Measurements from ENCODE around the gene SLC6A13. TPM values are rescaled to one million over a fixed set of nuclear protein-coding genes. Genes with fewer than 3 reads are reported as not detected.

Gene SLC6A13
- total and polyA plus RNA-seq, 2 experiments from 2014 or later: not detected

GRCh38 chr12:247271-247670 is 15.4 kb downstream of the SLC6A13 start:
- Histone ChIP-seq H3K79me2 (ENCODE audit: insufficient read depth) (no peaks in the 10 kb centered on the region), H3K9me2 (ENCODE audit: insufficient read depth) (no peaks in the 10 kb centered on the region), H3K27me3 (replicated peaks; ENCODE audit: insufficient read depth) (peaks cover 5% of the 10 kb centered on the region; the same call in 1 of the 2 replicates), H3K4me2 (ENCODE audit: unreplicated experiment) (no peak overlapping the region), H3K9me3 (ENCODE audit: low read depth) (no peaks in the 10 kb centered on the region), H3F3A (ENCODE audit: insufficient read depth) (no peaks in the 10 kb centered on the region), H2AFZ (no peak overlapping the region), H3K36me3 (ENCODE audit: low read depth) (no peaks in the 10 kb centered on the region), H3K4me1 (ENCODE audit: insufficient read depth) (no peaks in the 10 kb centered on the region), H3K9ac (no peak overlapping the region), H3K4me3 (no peak overlapping the region), H3K27ac (no peak overlapping the region), H4K20me1 (ENCODE audit: insufficient read depth) (no peaks in the 10 kb centered on the region)
- in situ Hi-C loops (cut with MboI): no loop called here
- WGBS, 2 experiments (ENCODE audit: low coverage in 1 of 2, low lambda C conversion rate in 2 of 2, missing lambda C conversion rate in 2 of 2): 56 to 61% methylated on average over 3 of the region's 3 CpGs
- DNase-seq: no peak
- TF ChIP-seq EZH2phosphoT487 (IDR thresholded peaks at IDR 0.05; ENCODE audit: insufficient read depth, low read depth): no peak
- TF ChIP-seq EZH2 (IDR thresholded peaks at IDR 0.05; ENCODE audit: insufficient read depth, poor library complexity, severe bottlenecking): no peak

DNA sequence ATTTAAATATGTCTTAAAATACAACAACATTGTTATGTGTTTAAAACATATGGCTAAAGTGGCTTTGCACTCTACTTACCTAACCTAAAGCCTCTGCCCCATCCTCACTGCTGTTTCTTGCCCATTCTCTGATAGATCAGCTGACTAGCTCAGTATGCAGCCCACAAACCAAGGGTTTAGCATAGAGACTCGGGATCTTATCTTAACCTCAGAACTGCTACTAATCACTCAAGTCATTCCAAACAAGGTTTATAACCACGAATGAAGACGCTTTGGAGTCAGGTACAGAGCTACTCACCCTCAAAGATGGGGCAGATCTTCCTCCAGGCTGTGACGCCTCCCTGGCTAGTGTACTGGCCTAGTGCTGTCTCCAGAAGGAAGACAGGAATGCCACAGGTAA is 19.3 kb downstream of the SLC6A13 start:
- Histone ChIP-seq H3K27ac (no peak overlapping the region), H2AFZ (no peak overlapping the region), H3K27me3 (replicated peaks; ENCODE audit: insufficient read depth) (peaks cover 4% of the 10 kb centered on the region; the same call in 1 of the 2 replicates), H3K4me2 (ENCODE audit: unreplicated experiment) (no peak overlapping the region), H3K4me3 (no peak overlapping the region), H3K9me2 (ENCODE audit: insufficient read depth) (no peaks in the 10 kb centered on the region), H4K20me1 (ENCODE audit: insufficient read depth) (no peaks in the 10 kb centered on the region), H3K79me2 (ENCODE audit: insufficient read depth) (no peaks in the 10 kb centered on the region), H3K9ac (no peak overlapping the region), H3K9me3 (ENCODE audit: low read depth) (no peaks in the 10 kb centered on the region), H3K4me1 (ENCODE audit: insufficient read depth) (no peaks in the 10 kb centered on the region), H3K36me3 (ENCODE audit: low read depth) (no peaks in the 10 kb centered on the region), H3F3A (ENCODE audit: insufficient read depth) (no peaks in the 10 kb centered on the region)
- DNase-seq: no peak
- in situ Hi-C loops (cut with MboI): no loop called here
- TF ChIP-seq EZH2phosphoT487 (IDR thresholded peaks at IDR 0.05; ENCODE audit: insufficient read depth, low read depth) (no peak), EZH2 (IDR thresholded peaks at IDR 0.05; ENCODE audit: insufficient read depth, poor library complexity, severe bottlenecking) (no peak)
- 40 to 41% methylated on average over 4 of the region's 4 CpGs for WGBS, 2 experiments (ENCODE audit: low coverage in 1 of 2, low lambda C conversion rate in 2 of 2, missing lambda C conversion rate in 2 of 2)

DNA sequence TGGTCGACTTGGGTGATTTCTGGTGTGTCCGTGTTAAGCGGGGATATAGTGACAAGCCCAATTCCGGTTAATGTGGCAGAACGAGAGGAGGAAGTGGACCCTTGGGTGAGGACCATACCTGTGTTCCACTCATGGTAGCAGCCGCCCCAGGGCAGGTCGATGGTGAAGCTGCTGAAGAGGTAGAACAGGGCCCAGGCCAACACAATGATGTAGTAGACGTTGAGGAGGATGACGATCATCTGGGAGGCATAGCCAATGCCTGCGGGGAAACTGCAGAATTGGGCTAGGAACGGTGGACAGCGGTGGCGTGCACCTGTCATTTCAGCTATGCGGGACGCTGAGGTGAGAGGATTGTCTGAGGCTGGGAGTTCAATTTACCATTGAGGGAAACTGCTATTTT is 20.1 kb downstream of the SLC6A13 start:
- H3K4me2 ChIP-seq (ENCODE audit: unreplicated experiment): no peak overlapping the region
- in situ Hi-C loops (cut with MboI): no loop called here

GRCh38 chr12:241266-241665 is 21.4 kb downstream of the SLC6A13 start:
- H3K9ac ChIP-seq: no peak overlapping the region
- peaks cover 4% of the 10 kb centered on the region; the same call in 1 of the 2 replicates for H3K27me3 ChIP-seq (replicated peaks; ENCODE audit: insufficient read depth)
- H3K9me2 ChIP-seq (ENCODE audit: insufficient read depth): no peaks in the 10 kb centered on the region
- H3K79me2 ChIP-seq (ENCODE audit: insufficient read depth): no peaks in the 10 kb centered on the region
- DNase-seq: no peak
- no peaks in the 10 kb centered on the region for H3F3A ChIP-seq (ENCODE audit: insufficient read depth)
- H3K27ac ChIP-seq: no peak overlapping the region
- no peaks in the 10 kb centered on the region for H3K9me3 ChIP-seq (ENCODE audit: low read depth)
- H3K36me3 ChIP-seq (ENCODE audit: low read depth): no peaks in the 10 kb centered on the region
- H4K20me1 ChIP-seq (ENCODE audit: insufficient read depth): no peaks in the 10 kb centered on the region
- no peak overlapping the region for H3K4me2 ChIP-seq (ENCODE audit: unreplicated experiment)
- H2AFZ ChIP-seq: no peak overlapping the region
- H3K4me3 ChIP-seq: no peak overlapping the region
- no peaks in the 10 kb centered on the region for H3K4me1 ChIP-seq (ENCODE audit: insufficient read depth)
- in situ Hi-C loops (cut with MboI): no loop called here
- WGBS, 2 experiments (ENCODE audit: low coverage in 1 of 2, low lambda C conversion rate in 2 of 2, missing lambda C conversion rate in 2 of 2): 64 to 69% methylated on average over 9 of the region's 9 CpGs
- no peak for TF ChIP-seq EZH2phosphoT487 (IDR thresholded peaks at IDR 0.05; ENCODE audit: insufficient read depth, low read depth)
- no peak for TF ChIP-seq EZH2 (IDR thresholded peaks at IDR 0.05; ENCODE audit: insufficient read depth, poor library complexity, severe bottlenecking)

More for the DNA sequence above, 20.1 kb downstream of the SLC6A13 start:
- Histone ChIP-seq H3K79me2 (ENCODE audit: insufficient read depth) (no peaks in the 10 kb centered on the region), H3K4me1 (ENCODE audit: insufficient read depth) (no peaks in the 10 kb centered on the region), H2AFZ (no peak overlapping the region), H3K4me3 (no peak overlapping the region), H4K20me1 (ENCODE audit: insufficient read depth) (no peaks in the 10 kb centered on the region), H3K9me3 (ENCODE audit: low read depth) (no peaks in the 10 kb centered on the region), H3K27ac (no peak overlapping the region), H3K27me3 (replicated peaks; ENCODE audit: insufficient read depth) (peaks cover 4% of the 10 kb centered on the region; the same call in 1 of the 2 replicates), H3K36me3 (ENCODE audit: low read depth) (no peaks in the 10 kb centered on the region), H3K9me2 (ENCODE audit: insufficient read depth) (no peaks in the 10 kb centered on the region), H3F3A (ENCODE audit: insufficient read depth) (no peaks in the 10 kb centered on the region), H3K9ac (no peak overlapping the region)
- 72 to 73% methylated on average over 15 of the region's 15 CpGs for WGBS, 2 experiments (ENCODE audit: low coverage in 1 of 2, low lambda C conversion rate in 2 of 2, missing lambda C conversion rate in 2 of 2)
- no peak for TF ChIP-seq EZH2 (IDR thresholded peaks at IDR 0.05; ENCODE audit: insufficient read depth, poor library complexity, severe bottlenecking)
- no peak for TF ChIP-seq EZH2phosphoT487 (IDR thresholded peaks at IDR 0.05; ENCODE audit: insufficient read depth, low read depth)
- no peak for DNase-seq

- Histone ChIP-seq H3K4me3 (no peak overlapping the region), H3K9me2 (ENCODE audit: insufficient read depth) (no peaks in the 10 kb centered on the region), H3K36me3 (ENCODE audit: low read depth) (no peaks in the 10 kb centered on the region), H3K4me1 (ENCODE audit: insufficient read depth) (no peaks in the 10 kb centered on the region), H4K20me1 (ENCODE audit: insufficient read depth) (no peaks in the 10 kb centered on the region), H3F3A (ENCODE audit: insufficient read depth) (no peaks in the 10 kb centered on the region), H3K27ac (no peak overlapping the region), H3K9ac (no peak overlapping the region), H3K4me2 (ENCODE audit: unreplicated experiment) (no peak overlapping the region), H3K9me3 (ENCODE audit: low read depth) (no peaks in the 10 kb centered on the region), H2AFZ (no peak overlapping the region), H3K79me2 (ENCODE audit: insufficient read depth) (no peaks in the 10 kb centered on the region), H3K27me3 (replicated peaks; ENCODE audit: insufficient read depth) (peaks cover 4% of the 10 kb centered on the region; the same call in 1 of the 2 replicates)
- in situ Hi-C loops (cut with MboI): no loop called here
- no peak for DNase-seq
- 52 to 60% methylated on average over 9 of the region's 9 CpGs for WGBS, 2 experiments (ENCODE audit: low coverage in 1 of 2, low lambda C conversion rate in 2 of 2, missing lambda C conversion rate in 2 of 2)
- TF ChIP-seq EZH2phosphoT487 (IDR thresholded peaks at IDR 0.05; ENCODE audit: insufficient read depth, low read depth): no peak
- no peak for TF ChIP-seq EZH2 (IDR thresholded peaks at IDR 0.05; ENCODE audit: insufficient read depth, poor library complexity, severe bottlenecking)
Observed at GRCh38 chr12:240566-240965, 22.1 kb downstream of the SLC6A13 start.

Measured in GM23248 (cell line).